GM06990 (cell line): ENCODE results near the gene LRRN4CL.

Source experiments
- DNase-seq: peaks from one replicate; pipeline ENCODE4 v3.0.0-alpha.2; 2011; ENCODE audit not compliant: insufficient read length; ENCODE audit errors: extremely low read depth
- H3K27me3 ChIP-seq: replicated peaks from 2 replicates; pipeline ENCODE4 v1.6.0; 2011; ENCODE audit warnings: low read length; ENCODE audit not compliant: control insufficient read depth, insufficient read depth
- H3K36me3 ChIP-seq: 2 replicates; pipeline ENCODE4 v1.5.1; 2011; ENCODE audit warnings: low read length; ENCODE audit not compliant: control insufficient read depth, insufficient read depth
- H3K4me3 ChIP-seq: replicated peaks from 2 replicates; pipeline ENCODE4 v1.5.1; 2011; ENCODE audit warnings: low read depth, mild to moderate bottlenecking, control low read depth, low read length
- CTCF ChIP-seq: IDR thresholded peaks from 2 replicates; pipeline ENCODE4 v1.5.1; 2011; ENCODE audit warnings: low read length, control low read depth, mild to moderate bottlenecking, inconsistent platforms; ENCODE audit not compliant: insufficient read depth, poor library complexity, severe bottlenecking

LRRN4CL gene

GRCh38 chr11:62727165-62727871 is 38.0 kb upstream of the LRRN4CL start, which contains the start of gene HNRNPUL2:
Gene HNRNPUL2 (minus strand): TSS chr11:62727457. CDS start chr11:62727156, 301 bp downstream.
- H3K36me3 ChIP-seq = peaks cover 12% of the 10 kb centered on the region

DNA sequence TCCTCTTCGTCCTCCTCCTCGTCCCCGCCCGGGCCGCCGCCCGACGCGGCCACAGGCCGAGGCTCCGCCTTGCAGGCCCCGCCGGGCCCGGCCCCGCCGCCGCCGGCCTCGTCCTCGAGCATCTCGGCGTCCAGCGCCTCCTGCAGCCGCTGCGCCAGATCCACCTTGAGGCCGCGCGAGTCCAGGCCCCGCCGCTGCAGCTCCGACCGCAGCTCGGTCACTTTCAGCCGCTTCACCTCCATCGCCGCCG is 37.5 kb upstream of the LRRN4CL start:
- H3K27me3 ChIP-seq = no peaks in the 10 kb centered on the region
- H3K36me3 ChIP-seq = peaks cover 17% of the 10 kb centered on the region
- H3K4me3 ChIP-seq = peak overlapping the region; percentile 94
- TF ChIP-seq CTCF = no peak
- DNase-seq = no peak

More at GRCh38 chr11:62727165-62727871, 38.0 kb upstream of the LRRN4CL start, which contains the start of gene HNRNPUL2:
- Histone ChIP-seq H3K4me3 (peak within 1 kb of the TSS; percentile 94), H3K27me3 (no peaks in the 10 kb centered on the region)
- TF ChIP-seq CTCF = no peak
- peak; percentile 100 for DNase-seq

- TF ChIP-seq CTCF = no peak
- H3K36me3 ChIP-seq = peaks cover 20% of the 10 kb centered on the region
Observed at GRCh38 chr11:62726156-62726914, 37.0 kb upstream of the LRRN4CL start.

DNA sequence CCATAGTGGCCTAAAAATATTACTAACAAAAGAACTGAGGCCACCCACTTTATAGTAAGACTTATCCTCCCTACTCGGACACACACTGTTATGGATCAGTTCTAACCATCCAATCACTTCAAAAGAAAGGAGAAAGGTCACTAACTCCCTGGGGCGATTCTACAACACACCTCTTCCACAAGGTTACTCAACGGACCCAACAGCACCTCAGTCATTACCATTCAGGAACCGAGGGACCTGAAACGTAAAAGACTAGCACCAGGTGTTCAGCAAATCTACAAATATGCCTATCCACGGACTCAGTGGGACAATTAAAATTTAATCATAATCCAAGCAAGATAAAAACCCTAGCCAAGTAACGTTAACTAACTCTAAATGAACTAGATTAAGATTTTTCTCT is 36.3 kb upstream of the LRRN4CL start:
- no peak for TF ChIP-seq CTCF
- H3K36me3 ChIP-seq = peaks cover 22% of the 10 kb centered on the region
- no peaks in the 10 kb centered on the region for H3K27me3 ChIP-seq
- H3K4me3 ChIP-seq = peak overlapping the region; percentile 94
- DNase-seq = no peak

More at GRCh38 chr11:62726156-62726914, 37.0 kb upstream of the LRRN4CL start:
- DNase-seq = no peak
- Histone ChIP-seq H3K27me3 (no peaks in the 10 kb centered on the region), H3K4me3 (peak overlapping the region; percentile 94)

DNA sequence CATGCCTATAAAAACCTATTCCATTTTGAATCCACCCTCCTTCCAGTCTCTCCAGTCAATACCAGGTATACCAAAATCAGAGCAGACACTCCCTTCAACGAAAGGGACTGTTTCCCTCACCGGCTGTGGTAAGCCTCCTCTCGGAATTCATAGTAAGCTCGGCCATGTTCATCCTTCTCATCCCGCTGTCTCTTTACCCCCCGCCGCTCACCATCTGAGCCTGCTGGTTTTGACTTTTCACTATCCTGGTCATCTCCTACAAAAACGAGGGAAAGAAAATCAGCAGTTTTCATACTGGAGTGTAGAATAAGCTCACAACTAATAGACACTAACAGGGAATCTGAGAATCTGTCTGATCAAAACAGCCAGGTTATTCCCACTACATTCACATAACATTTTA is 34.8 kb upstream of the LRRN4CL start:
- H3K27me3 ChIP-seq = no peaks in the 10 kb centered on the region
- DNase-seq = no peak
- TF ChIP-seq CTCF = no peak
- H3K4me3 ChIP-seq = peak overlapping the region; percentile 9; the same call in 1 of the 2 replicates
- peaks cover 24% of the 10 kb centered on the region for H3K36me3 ChIP-seq
